Stimulated activated naive CD8-positive, alpha-beta T cell treated with anti-CD3 and anti-CD28 coated beads, Interleukin-15, amount 100 ng/mL, for 72 hours (primary cell): Measurements from ENCODE around the gene AOPEP.

Experiments
- ATAC-seq: fragments of 150-1000 bp; cut with Tn5 transposase; 2 replicates; pipeline ENCODE4 v1.10.0; 2021; ENCODE audit warnings: mild to moderate bottlenecking, moderate library complexity
- DNase-seq, 2 donors: peaks; one replicate each; pipeline ENCODE4 v3.0.0; 2021 to 2022
- H3K27ac Mint-ChIP-seq, 2 donors: one replicate each; pipeline ENCODE4 v1.8.0; 2022; ENCODE audit warnings: mild to moderate bottlenecking in 2 of 2, mixed read lengths in 2 of 2, moderate library complexity in 2 of 2
- H3K27me3 Mint-ChIP-seq: one replicate; pipeline ENCODE4 v1.8.0; 2022; ENCODE audit warnings: mixed read lengths
- H3K4me1 Mint-ChIP-seq: one replicate; pipeline ENCODE4 v1.8.0; 2022; ENCODE audit warnings: mild to moderate bottlenecking, mixed read lengths
- H3K4me3 Mint-ChIP-seq, 2 donors: one replicate each; pipeline ENCODE4 v1.8.0; 2022; ENCODE audit warnings: mild to moderate bottlenecking in 2 of 2, mixed read lengths in 2 of 2, moderate library complexity in 1 of 2
- H3K9me3 Mint-ChIP-seq, 2 donors: one replicate each; pipeline ENCODE4 v1.8.0; 2022; ENCODE audit warnings: mixed read lengths in 2 of 2

The AOPEP gene

GRCh38 chr9:95088421-95089161 lies 362.1 kb downstream of the AOPEP start:
- DNase-seq (no peak), ATAC-seq (no peak)
- Mint-ChIP-seq H3K9me3 (no peaks in the 10 kb centered on the region), H3K27ac (peak overlapping the region in 1 of 2 donors; percentile 36), H3K27me3 (peaks cover 6% of the 10 kb centered on the region), H3K4me3 (no peak overlapping the region), H3K4me1 (peaks cover 27% of the 10 kb centered on the region)

GRCh38 chr9:95089257-95090022 lies 362.9 kb downstream of the AOPEP start:
- Mint-ChIP-seq H3K27ac (peak overlapping the region in 1 of 2 donors; percentile 36), H3K9me3 (no peaks in the 10 kb centered on the region), H3K27me3 (peaks cover 6% of the 10 kb centered on the region), H3K4me1 (peaks cover 27% of the 10 kb centered on the region), H3K4me3 (no peak overlapping the region)
- DNase-seq = no peak
- ATAC-seq = no peak

- Mint-ChIP-seq H3K4me1 (peaks cover 27% of the 10 kb centered on the region), H3K9me3 (no peaks in the 10 kb centered on the region), H3K4me3 (no peak overlapping the region), H3K27me3 (peaks cover 6% of the 10 kb centered on the region), H3K27ac (peak overlapping the region in 1 of 2 donors; percentile 36)
- ATAC-seq = no peak
- DNase-seq = no peak
Observed at GRCh38 chr9:95090023-95090791, 363.7 kb downstream of the AOPEP start.

GRCh38 chr9:95090871-95091577 lies 364.5 kb downstream of the AOPEP start:
- Mint-ChIP-seq H3K9me3 (no peaks in the 10 kb centered on the region), H3K4me3 (no peak overlapping the region), H3K27me3 (peaks cover 6% of the 10 kb centered on the region), H3K27ac (no peak overlapping the region), H3K4me1 (peaks cover 27% of the 10 kb centered on the region)
- no peak for ATAC-seq
- DNase-seq = no peak

- no peak overlapping the region for H3K27ac Mint-ChIP-seq
- ATAC-seq = peak; percentile 11
- peaks cover 6% of the 10 kb centered on the region for H3K27me3 Mint-ChIP-seq
- H3K9me3 Mint-ChIP-seq = no peaks in the 10 kb centered on the region
- no peak overlapping the region for H3K4me3 Mint-ChIP-seq
- peaks cover 27% of the 10 kb centered on the region for H3K4me1 Mint-ChIP-seq
- no peak for DNase-seq
Observed at GRCh38 chr9:95091601-95092261, 365.2 kb downstream of the AOPEP start.

- Mint-ChIP-seq H3K27me3 (peaks cover 6% of the 10 kb centered on the region), H3K4me1 (peaks cover 27% of the 10 kb centered on the region), H3K9me3 (no peaks in the 10 kb centered on the region), H3K4me3 (no peak overlapping the region), H3K27ac (peak overlapping the region in 1 of 2 donors; percentile 72)
- ATAC-seq = peak; percentile 47
- no peak for DNase-seq
Observed at GRCh38 chr9:95092262-95093072, 366.0 kb downstream of the AOPEP start.

GRCh38 chr9:95093586-95093985 lies 367.1 kb downstream of the AOPEP start:
- ATAC-seq (no peak), DNase-seq (no peak)
- Mint-ChIP-seq H3K27ac (no peak overlapping the region), H3K27me3 (peaks cover 6% of the 10 kb centered on the region), H3K4me1 (peaks cover 27% of the 10 kb centered on the region), H3K4me3 (no peak overlapping the region), H3K9me3 (no peaks in the 10 kb centered on the region)

- no peak for ATAC-seq
- Mint-ChIP-seq H3K27ac (peak overlapping the region in 1 of 2 donors; percentile 55), H3K4me1 (peaks cover 27% of the 10 kb centered on the region), H3K4me3 (no peak overlapping the region), H3K27me3 (peaks cover 6% of the 10 kb centered on the region), H3K9me3 (no peaks in the 10 kb centered on the region)
- DNase-seq = no peak
Observed at GRCh38 chr9:95094002-95094401, 367.5 kb downstream of the AOPEP start.

GRCh38 chr9:95095641-95096355 lies 369.3 kb downstream of the AOPEP start:
- ATAC-seq = no peak
- Mint-ChIP-seq H3K27me3 (peaks cover 6% of the 10 kb centered on the region), H3K27ac (peak overlapping the region in 1 of 2 donors; percentile 12), H3K4me1 (peaks cover 21% of the 10 kb centered on the region), H3K4me3 (no peak overlapping the region), H3K9me3 (no peaks in the 10 kb centered on the region)
- DNase-seq = no peak

GRCh38 chr9:95096381-95096780 lies 369.9 kb downstream of the AOPEP start:
- H3K9me3 Mint-ChIP-seq = no peaks in the 10 kb centered on the region
- no peak overlapping the region for H3K4me3 Mint-ChIP-seq
- ATAC-seq (peak; percentile 4), DNase-seq (no peak)
- H3K27me3 Mint-ChIP-seq = peaks cover 6% of the 10 kb centered on the region
- peaks cover 18% of the 10 kb centered on the region for H3K4me1 Mint-ChIP-seq
- H3K27ac Mint-ChIP-seq = no peak overlapping the region

- peaks cover 1% of the 10 kb centered on the region for H3K27me3 Mint-ChIP-seq
- DNase-seq = no peak
- no peak overlapping the region for H3K27ac Mint-ChIP-seq
- no peaks in the 10 kb centered on the region for H3K9me3 Mint-ChIP-seq
- ATAC-seq = peak; percentile 18
- peaks cover 14% of the 10 kb centered on the region for H3K4me1 Mint-ChIP-seq
- no peak overlapping the region for H3K4me3 Mint-ChIP-seq
Observed at GRCh38 chr9:95096807-95097206, 370.3 kb downstream of the AOPEP start.

GRCh38 chr9:95097279-95097678 lies 370.8 kb downstream of the AOPEP start:
- Mint-ChIP-seq H3K27me3 (no peaks in the 10 kb centered on the region), H3K4me1 (peaks cover 9% of the 10 kb centered on the region), H3K9me3 (no peaks in the 10 kb centered on the region), H3K27ac (peak overlapping the region in 1 of 2 donors; percentile 54), H3K4me3 (no peak overlapping the region)
- DNase-seq = no peak
- ATAC-seq = no peak

GRCh38 chr9:95098391-95098921 lies 372.0 kb downstream of the AOPEP start:
- Mint-ChIP-seq H3K4me1 (no peaks in the 10 kb centered on the region), H3K27me3 (no peaks in the 10 kb centered on the region), H3K4me3 (no peak overlapping the region), H3K27ac (no peak overlapping the region), H3K9me3 (no peaks in the 10 kb centered on the region)
- DNase-seq (no peak), ATAC-seq (no peak)
